OCI-LY1 (cell line): Measurements from ENCODE around the gene FBXO36.
"Not testable (repeated sequence)": the region's sequence is repeated elsewhere in the genome, so short reads cannot be mapped to it uniquely, and the experiment has no call there.

Experiments used
- H2AFZ ChIP-seq: fragments of 200-600 bp; sonication (generic), shearing (Covaris generic); 2 replicates; pipeline ENCODE4 v1.6.0; 2014; ENCODE audit warnings: antibody characterized with exemption, mild to moderate bottlenecking, low read length
- H3F3A ChIP-seq: fragments of 200-600 bp; sonication (generic), shearing (Covaris generic); 2 replicates; pipeline ENCODE4 v1.6.0; 2014; ENCODE audit warnings: mild to moderate bottlenecking, antibody characterized with exemption, low read length, moderate library complexity; ENCODE audit not compliant: insufficient read depth
- H3K27ac ChIP-seq: fragments of 200-600 bp; sonication (generic); 2 replicates; pipeline ENCODE4 v1.5.1; 2014; ENCODE audit warnings: low read length, mixed run types, mild to moderate bottlenecking, low read depth; ENCODE audit not compliant: poor library complexity, severe bottlenecking
- H3K27me3 ChIP-seq: fragments of 200-600 bp; sonication (generic); 2 replicates; pipeline ENCODE4 v1.6.0; 2014; ENCODE audit warnings: antibody characterized with exemption, mild to moderate bottlenecking, low read length, moderate library complexity; ENCODE audit not compliant: insufficient read depth
- H3K36me3 ChIP-seq: fragments of 200-600 bp; sonication (generic); 2 replicates; pipeline ENCODE4 v1.6.1; 2014; ENCODE audit warnings: mild to moderate bottlenecking, antibody characterized with exemption, low read length, moderate library complexity, mixed read lengths; ENCODE audit not compliant: insufficient read depth
- H3K4me1 ChIP-seq: fragments of 200-600 bp; sonication (generic); 2 replicates; pipeline ENCODE4 v1.5.1; 2014; ENCODE audit warnings: mild to moderate bottlenecking, low read length, moderate library complexity; ENCODE audit not compliant: insufficient read depth, severe bottlenecking
- H3K4me2 ChIP-seq: fragments of 200-600 bp; sonication (generic), shearing (Covaris generic); 2 replicates; pipeline ENCODE4 v1.6.1; 2014; ENCODE audit warnings: low read length
- H3K4me3 ChIP-seq: fragments of 200-600 bp; sonication (generic); 2 replicates; pipeline ENCODE4 v1.5.1; 2014; ENCODE audit warnings: low read length, low read depth, mild to moderate bottlenecking, mixed read lengths; ENCODE audit not compliant: poor library complexity, severe bottlenecking
- H3K79me2 ChIP-seq: fragments of 200-600 bp; shearing (Covaris generic); 2 replicates; pipeline ENCODE4 v1.6.1; 2016; ENCODE audit warnings: mixed run types, low read length, mixed read lengths; ENCODE audit not compliant: insufficient read depth
- H3K9ac ChIP-seq: fragments of 200-600 bp; sonication (generic), shearing (Covaris generic); 2 replicates; pipeline ENCODE4 v1.6.1; 2014; ENCODE audit warnings: mild to moderate bottlenecking, low read length, mixed read lengths
- H3K9me2 ChIP-seq: fragments of 200-600 bp; sonication (generic), shearing (Covaris generic); 2 replicates; pipeline ENCODE4 v1.6.1; 2014; ENCODE audit warnings: low read depth, mild to moderate bottlenecking, low read length, mixed read lengths
- H3K9me3 ChIP-seq: fragments of 200-600 bp; shearing (Covaris generic); 2 replicates; pipeline ENCODE4 v1.6.1; 2014; ENCODE audit warnings: low read length, mixed read lengths
- H4K20me1 ChIP-seq: fragments of 200-600 bp; sonication (generic), shearing (Covaris generic); 2 replicates; pipeline ENCODE4 v1.6.0; 2016; ENCODE audit warnings: mild to moderate bottlenecking, low read length; ENCODE audit not compliant: insufficient read depth
- CTCF ChIP-seq: fragments of 200-600 bp; sonication (generic), shearing (Covaris generic); IDR thresholded peaks from 2 replicates; pipeline ENCODE4 v1.5.1; 2017; ENCODE audit warnings: mild to moderate bottlenecking, antibody characterized with exemption, low read length, moderate library complexity, mixed read lengths
- EZH2 ChIP-seq: fragments of 200-600 bp; sonication (generic), shearing (Covaris generic); IDR thresholded peaks from 2 replicates; pipeline ENCODE4 v1.8.0; 2017; ENCODE audit warnings: borderline replicate concordance, mixed run types, mild to moderate bottlenecking, antibody characterized with exemption, low read length, moderate library complexity, mixed read lengths

FBXO36 gene

GRCh38 chr2:229899604-229900003, 22.7 kb upstream of the FBXO36 start:
- Histone ChIP-seq H3K4me1 (no peaks in the 10 kb centered on the region), H3K4me2 (no peak overlapping the region), H3K27me3 (no peaks in the 10 kb centered on the region), H3K4me3 (no peak overlapping the region), H3K36me3 (peaks cover 35% of the 10 kb centered on the region), H3K79me2 (peaks cover 76% of the 10 kb centered on the region), H4K20me1 (peaks cover 3% of the 10 kb centered on the region; the same call in 1 of the 2 replicates), H3K27ac (no peak overlapping the region), H3K9me2 (no peaks in the 10 kb centered on the region), H3F3A (no peaks in the 10 kb centered on the region), H3K9me3 (no peaks in the 10 kb centered on the region), H2AFZ (no peak overlapping the region), H3K9ac (no peak overlapping the region)
- TF ChIP-seq EZH2 (no peak), CTCF (no peak)

- H3K27me3 ChIP-seq = no peaks in the 10 kb centered on the region
- H2AFZ ChIP-seq = no peak overlapping the region
- H3K4me3 ChIP-seq = no peak overlapping the region
- no peaks in the 10 kb centered on the region for H3K9me3 ChIP-seq
- H3K9ac ChIP-seq = no peak overlapping the region
- no peak for TF ChIP-seq CTCF
- no peak for TF ChIP-seq EZH2
- no peaks in the 10 kb centered on the region for H3K4me1 ChIP-seq
- no peak overlapping the region for H3K27ac ChIP-seq
- H3K79me2 ChIP-seq = peaks cover 76% of the 10 kb centered on the region
- peaks cover 39% of the 10 kb centered on the region for H3K36me3 ChIP-seq
- no peaks in the 10 kb centered on the region for H3K9me2 ChIP-seq
- no peaks in the 10 kb centered on the region; the same call in 1 of the 2 replicates for H4K20me1 ChIP-seq
- no peak overlapping the region for H3K4me2 ChIP-seq
- no peaks in the 10 kb centered on the region for H3F3A ChIP-seq
Observed at GRCh38 chr2:229900012-229900411, 22.3 kb upstream of the FBXO36 start.

- not testable (repeated sequence) for H3K27me3 ChIP-seq, H3K9ac ChIP-seq, H3K9me2 ChIP-seq, H3K27ac ChIP-seq, H3K4me3 ChIP-seq, H4K20me1 ChIP-seq, H2AFZ ChIP-seq, H3F3A ChIP-seq, H3K9me3 ChIP-seq, H3K4me1 ChIP-seq, H3K4me2 ChIP-seq
- peaks cover 39% of the 10 kb centered on the region for H3K36me3 ChIP-seq
- peaks cover 76% of the 10 kb centered on the region for H3K79me2 ChIP-seq
Observed at GRCh38 chr2:229900514-229900913, 21.8 kb upstream of the FBXO36 start.

GRCh38 chr2:229901819-229902218, 20.5 kb upstream of the FBXO36 start:
- H3K27me3 ChIP-seq = no peaks in the 10 kb centered on the region
- no peak overlapping the region for H2AFZ ChIP-seq
- H3K79me2 ChIP-seq = peaks cover 71% of the 10 kb centered on the region
- H4K20me1 ChIP-seq = no peaks in the 10 kb centered on the region; the same call in 1 of the 2 replicates
- no peak overlapping the region for H3K4me3 ChIP-seq
- H3K27ac ChIP-seq = no peak overlapping the region
- no peaks in the 10 kb centered on the region for H3F3A ChIP-seq
- no peaks in the 10 kb centered on the region for H3K9me2 ChIP-seq
- H3K4me2 ChIP-seq = no peak overlapping the region
- TF ChIP-seq CTCF = no peak
- no peak for TF ChIP-seq EZH2
- peaks cover 41% of the 10 kb centered on the region for H3K36me3 ChIP-seq
- H3K9me3 ChIP-seq = no peaks in the 10 kb centered on the region
- no peak overlapping the region for H3K9ac ChIP-seq
- no peaks in the 10 kb centered on the region for H3K4me1 ChIP-seq
